ENCODE measurements around the gene PDE2A. TPM values are rescaled to one million over a fixed set of nuclear protein-coding genes. Genes with fewer than 3 reads are reported as not detected.
A peak's percentile ranks its signal among the peaks of the same experiment; 100 is the strongest.

The PDE2A gene
- total RNA-seq, 1 donor from 2014 or later, result 65.9 TPM

DNA sequence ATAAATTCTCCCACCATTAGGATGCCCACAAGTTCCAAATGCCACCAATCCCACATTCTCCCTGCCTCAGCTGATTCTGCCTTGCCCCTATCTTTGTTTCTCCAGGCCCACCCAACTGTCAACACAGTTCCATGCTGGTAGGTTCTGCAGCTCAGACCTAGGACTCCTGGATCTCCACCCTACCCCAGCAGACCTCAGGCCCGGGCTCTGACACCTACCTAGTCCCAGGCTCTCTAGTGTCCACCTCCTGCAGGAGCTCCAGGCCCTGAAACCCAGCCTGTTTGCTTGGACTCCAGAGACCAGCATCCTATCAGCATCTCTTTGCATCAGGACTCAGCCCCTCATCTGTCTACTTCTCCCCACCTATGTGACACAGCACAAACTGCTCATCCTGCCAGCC is 86.5 kb downstream of the PDE2A start:
- TF ChIP-seq, protein P1, sequence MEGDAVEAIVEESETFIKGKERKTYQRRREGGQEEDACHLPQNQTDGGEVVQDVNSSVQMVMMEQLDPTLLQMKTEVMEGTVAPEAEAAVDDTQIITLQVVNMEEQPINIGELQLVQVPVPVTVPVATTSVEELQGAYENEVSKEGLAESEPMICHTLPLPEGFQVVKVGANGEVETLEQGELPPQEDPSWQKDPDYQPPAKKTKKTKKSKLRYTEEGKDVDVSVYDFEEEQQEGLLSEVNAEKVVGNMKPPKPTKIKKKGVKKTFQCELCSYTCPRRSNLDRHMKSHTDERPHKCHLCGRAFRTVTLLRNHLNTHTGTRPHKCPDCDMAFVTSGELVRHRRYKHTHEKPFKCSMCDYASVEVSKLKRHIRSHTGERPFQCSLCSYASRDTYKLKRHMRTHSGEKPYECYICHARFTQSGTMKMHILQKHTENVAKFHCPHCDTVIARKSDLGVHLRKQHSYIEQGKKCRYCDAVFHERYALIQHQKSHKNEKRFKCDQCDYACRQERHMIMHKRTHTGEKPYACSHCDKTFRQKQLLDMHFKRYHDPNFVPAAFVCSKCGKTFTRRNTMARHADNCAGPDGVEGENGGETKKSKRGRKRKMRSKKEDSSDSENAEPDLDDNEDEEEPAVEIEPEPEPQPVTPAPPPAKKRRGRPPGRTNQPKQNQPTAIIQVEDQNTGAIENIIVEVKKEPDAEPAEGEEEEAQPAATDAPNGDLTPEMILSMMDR (IDR thresholded peaks at IDR 0.05; ENCODE audit: unreplicated experiment), result no peak
- H3K27ac Mint-ChIP-seq (ENCODE audit: unreplicated experiment), result no peak overlapping the region
- DNase-seq (ENCODE audit: low spot score), result no peak

DNA sequence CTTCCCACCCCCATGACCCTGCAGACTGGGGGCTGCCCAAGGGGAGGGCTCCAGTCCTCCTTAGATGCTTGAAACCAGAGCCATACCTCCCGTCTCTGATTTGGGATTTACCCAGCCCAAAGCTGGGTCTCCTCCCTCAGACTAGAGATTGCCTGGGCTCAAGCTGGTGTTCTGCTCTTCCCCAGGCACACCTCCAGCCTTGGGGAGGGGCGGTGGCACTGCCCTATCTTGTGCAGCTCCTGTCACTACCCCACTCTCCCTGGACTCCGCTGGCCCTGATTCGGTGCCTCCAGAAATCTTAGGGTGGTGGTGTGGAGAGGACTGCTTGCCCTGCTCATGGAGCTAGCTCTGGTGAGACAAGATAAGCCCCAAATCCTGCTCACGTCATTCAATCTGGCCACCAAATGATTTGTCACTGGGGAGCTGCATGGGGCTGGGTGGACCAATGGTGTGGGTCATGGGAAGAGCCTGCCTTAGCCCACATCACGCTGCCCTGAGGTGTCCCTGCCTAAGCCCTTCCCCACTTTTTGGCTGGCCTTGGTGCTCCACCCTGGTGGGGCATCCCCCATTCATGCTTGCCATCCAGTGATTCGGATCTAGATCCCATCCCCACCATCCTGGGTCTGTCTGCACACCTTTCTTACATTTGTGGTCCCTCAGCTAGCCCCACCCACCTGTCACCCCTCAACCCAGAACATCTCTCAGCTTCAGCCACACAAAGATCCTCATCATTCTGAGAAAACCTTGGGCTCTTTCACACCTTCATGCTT is 87.7 kb downstream of the PDE2A start:
- H3K4me3 Mint-ChIP-seq (ENCODE audit: unreplicated experiment), result peak overlapping the region; percentile 11
- peaks cover 15% of the 10 kb centered on the region for H3K4me1 Mint-ChIP-seq (ENCODE audit: unreplicated experiment)
- DNase-seq (ENCODE audit: low spot score), result no peak
- peaks cover 33% of the 10 kb centered on the region for H3K36me3 Mint-ChIP-seq (ENCODE audit: low read depth, unreplicated experiment)
- H3K27ac Mint-ChIP-seq (ENCODE audit: unreplicated experiment), result no peak overlapping the region
- TF ChIP-seq, protein P1 (IDR thresholded peaks at IDR 0.05; ENCODE audit: unreplicated experiment), result no peak
- H3K9me3 Mint-ChIP-seq (ENCODE audit: unreplicated experiment), result no peaks in the 10 kb centered on the region
- peaks cover 15% of the 10 kb centered on the region for H3K27me3 Mint-ChIP-seq (ENCODE audit: unreplicated experiment)

More for the DNA sequence above, 86.5 kb downstream of the PDE2A start:
- Mint-ChIP-seq H3K27me3 (ENCODE audit: unreplicated experiment) (peaks cover 22% of the 10 kb centered on the region), H3K4me1 (ENCODE audit: unreplicated experiment) (peaks cover 13% of the 10 kb centered on the region), H3K4me3 (ENCODE audit: unreplicated experiment) (peak overlapping the region; percentile 22), H3K36me3 (ENCODE audit: low read depth, unreplicated experiment) (peaks cover 27% of the 10 kb centered on the region), H3K9me3 (ENCODE audit: unreplicated experiment) (no peaks in the 10 kb centered on the region)

DNA sequence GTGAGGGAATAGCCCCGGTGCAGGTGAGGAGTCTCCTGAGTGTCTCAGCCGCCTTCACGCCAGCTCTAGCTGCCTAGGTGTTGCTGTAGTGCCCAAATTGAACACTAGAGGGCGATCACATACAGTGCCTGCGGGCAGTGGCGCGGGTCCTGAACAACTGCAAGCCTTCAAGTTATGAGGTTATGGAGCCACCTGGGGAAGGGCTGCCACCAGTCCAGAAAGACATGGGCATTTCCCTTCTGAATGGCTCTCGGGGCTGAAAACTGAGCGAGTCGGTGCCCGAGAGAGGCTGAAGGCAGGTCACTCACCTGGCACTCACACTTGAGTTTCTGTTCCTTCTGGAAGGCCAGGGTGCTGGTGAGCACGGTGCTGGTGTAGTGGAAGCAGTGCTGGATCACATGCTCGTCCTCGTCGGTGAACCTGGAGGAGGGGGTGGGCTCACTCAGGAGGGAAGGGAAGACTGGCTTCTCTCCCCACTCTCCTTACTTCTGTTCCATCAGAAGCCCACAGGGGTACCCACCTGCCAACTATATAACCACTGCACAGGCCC is 88.4 kb downstream of the PDE2A start:
- Mint-ChIP-seq H3K4me3 (ENCODE audit: unreplicated experiment) (no peak overlapping the region), H3K9me3 (ENCODE audit: unreplicated experiment) (no peaks in the 10 kb centered on the region), H3K36me3 (ENCODE audit: low read depth, unreplicated experiment) (peaks cover 38% of the 10 kb centered on the region), H3K27ac (ENCODE audit: unreplicated experiment) (no peak overlapping the region), H3K4me1 (ENCODE audit: unreplicated experiment) (peaks cover 15% of the 10 kb centered on the region), H3K27me3 (ENCODE audit: unreplicated experiment) (peaks cover 8% of the 10 kb centered on the region)
- TF ChIP-seq, protein P1 (IDR thresholded peaks at IDR 0.05; ENCODE audit: unreplicated experiment), result peak; percentile 88
- peak; percentile 75 for DNase-seq (ENCODE audit: low spot score)

DNA sequence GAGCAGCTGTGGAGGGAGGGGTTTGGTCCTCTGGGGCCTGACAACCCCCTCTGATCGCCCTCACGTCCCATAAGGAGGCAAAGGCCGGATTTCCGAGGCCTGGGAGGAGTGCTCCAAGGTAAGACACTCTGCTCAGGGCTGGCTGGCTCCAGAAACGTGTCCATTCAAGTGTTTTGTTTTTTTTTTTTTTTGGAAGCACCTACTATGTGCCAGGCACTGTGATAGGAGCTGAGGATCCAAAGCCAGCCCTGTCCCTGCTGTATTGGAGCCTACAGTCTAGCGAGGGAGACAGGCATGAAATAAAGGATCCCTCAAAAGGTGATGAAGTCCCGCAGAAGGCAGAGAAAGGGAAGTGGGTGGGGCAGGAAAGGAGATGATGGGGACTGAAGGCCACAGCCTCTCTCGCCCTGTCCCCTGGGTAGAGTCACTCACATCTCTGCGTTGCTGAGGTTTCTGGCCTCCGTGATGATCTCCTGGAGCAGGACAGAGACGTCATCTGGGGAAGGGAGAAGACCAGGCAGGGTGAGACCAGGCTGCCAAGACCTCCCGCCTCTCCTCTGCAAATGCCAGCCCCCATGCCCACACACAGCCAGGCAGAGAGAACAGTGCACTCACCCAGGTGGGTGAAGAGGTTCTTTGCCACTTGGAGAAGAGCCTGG is 89.2 kb downstream of the PDE2A start:
- no peak overlapping the region for H3K4me3 Mint-ChIP-seq (ENCODE audit: unreplicated experiment)
- no peak overlapping the region for H3K27ac Mint-ChIP-seq (ENCODE audit: unreplicated experiment)
- DNase-seq (ENCODE audit: low spot score), result no peak
- TF ChIP-seq, protein P1 (IDR thresholded peaks at IDR 0.05; ENCODE audit: unreplicated experiment), result no peak
- no peaks in the 10 kb centered on the region for H3K9me3 Mint-ChIP-seq (ENCODE audit: unreplicated experiment)
- H3K4me1 Mint-ChIP-seq (ENCODE audit: unreplicated experiment), result peaks cover 13% of the 10 kb centered on the region
- peaks cover 8% of the 10 kb centered on the region for H3K27me3 Mint-ChIP-seq (ENCODE audit: unreplicated experiment)
- peaks cover 38% of the 10 kb centered on the region for H3K36me3 Mint-ChIP-seq (ENCODE audit: low read depth, unreplicated experiment)
